GM12878 (cell line): ENCODE results near the gene SYNDIG1. TPM values are rescaled to one million over a fixed set of nuclear protein-coding genes. Genes with fewer than 3 reads are reported as not detected.

ENCODE experiments used
- ATAC-seq: fragments of 200-7000 bp; cut with Tn5 transposase; 3 replicates; pipeline ENCODE4 v1.9.1; 2020; ENCODE audit warnings: mild to moderate bottlenecking, moderate library complexity
- BruUV-seq: library from RNA; stranded (reverse); fragments of 400-500 nt; replicated peaks from 2 replicates; lab custom pipeline; 2021; lab: Mats Ljungman, UMichigan
- CTCF ChIA-PET: fragments of 300-600 bp; sonication (Branson Sonifier 250); formaldehyde crosslinking; extraction: SDS; loops from one replicate; lab custom pipeline; 2021; ENCODE audit warnings: inconsistent platforms; lab: Yijun Ruan, JAX
- POLR2A ChIA-PET: fragments of 350-600 bp; formaldehyde crosslinking; extraction: SDS; loops from one replicate; lab custom pipeline; 2021; ENCODE audit warnings: inconsistent platforms; lab: Charles Lee
- RAD21 ChIA-PET: fragments of 300-600 bp; sonication (Branson Sonifier 250); formaldehyde crosslinking; loops from one replicate; lab custom pipeline; 2023; ENCODE audit warnings: antibody characterized with exemption; ENCODE audit not compliant: unreplicated experiment; lab: Charles Lee
- SMC1A ChIA-PET: fragments of 300-600 bp; sonication (Branson Sonifier 250); formaldehyde crosslinking; loops from one replicate; lab custom pipeline; 2023; ENCODE audit not compliant: unreplicated experiment, uncharacterized antibody; lab: Charles Lee
- DNase-seq: peaks from one replicate; pipeline ENCODE4 v3.0.0-alpha.2; 2011; ENCODE audit warnings: low read depth, low spot score
- FAIRE-seq: peaks from 3 replicates; lab custom pipeline; 2011; peaks lifted over from hg19 to GRCh38; lab: Jason Lieb, UNC
- H2AFZ ChIP-seq: 2 replicates; pipeline ENCODE4 v1.6.0; 2011; ENCODE audit warnings: low read depth, low read length, control low read depth; ENCODE audit not compliant: control insufficient read depth
- H3K27ac ChIP-seq: 2 replicates; pipeline ENCODE4 v1.5.1; 2011; ENCODE audit warnings: control low read depth; ENCODE audit not compliant: control insufficient read depth, insufficient read depth
- H3K27me3 ChIP-seq, 2 experiments: replicated peaks in 1 of 2; 2 replicates each; pipeline versions ENCODE4 v1.6.0 to v1.6.1; 2011; ENCODE audit warnings: low read length in 1 of 2; ENCODE audit not compliant: control insufficient read depth in 2 of 2, insufficient read depth in 2 of 2
- H3K36me3 ChIP-seq, 2 experiments: 2 replicates each; pipeline ENCODE4 v1.5.1; 2011; ENCODE audit warnings: low read length in 1 of 2; ENCODE audit not compliant: control insufficient read depth in 2 of 2, insufficient read depth in 2 of 2
- H3K4me1 ChIP-seq: 2 replicates; pipeline ENCODE4 v1.6.1; 2011; ENCODE audit warnings: mild to moderate bottlenecking, low read length, moderate library complexity, mixed read lengths; ENCODE audit not compliant: control insufficient read depth, insufficient read depth
- H3K4me2 ChIP-seq: 2 replicates; pipeline ENCODE4 v1.6.0; 2011; ENCODE audit warnings: control low read depth; ENCODE audit not compliant: control insufficient read depth, insufficient read depth
- H3K4me3 ChIP-seq: fragments of 200-600 bp; sonication (generic); 2 replicates; pipeline ENCODE4 v1.5.1; 2016
- H3K79me2 ChIP-seq: 2 replicates; pipeline ENCODE4 v1.6.0; 2011; ENCODE audit warnings: low read length; ENCODE audit not compliant: control insufficient read depth, insufficient read depth
- H3K9ac ChIP-seq: 2 replicates; pipeline ENCODE4 v1.8.0; 2011; ENCODE audit warnings: low read length, control low read depth, mixed read lengths; ENCODE audit not compliant: control insufficient read depth, insufficient read depth
- H3K9me3 ChIP-seq: replicated peaks from 3 replicates; pipeline ENCODE4 v1.5.1; 2011; ENCODE audit warnings: mild to moderate bottlenecking, low read length; ENCODE audit not compliant: control insufficient read depth, insufficient read depth
- H4K20me1 ChIP-seq: 2 replicates; pipeline ENCODE4 v1.6.0; 2011; ENCODE audit not compliant: control insufficient read depth, insufficient read depth
- CHD4 ChIP-seq: fragments of 200-600 bp; sonication (generic); IDR thresholded peaks from 2 replicates; pipeline ENCODE4 v1.6.1; 2016; ENCODE audit warnings: mild to moderate bottlenecking
- NRF1 ChIP-seq: conservative IDR thresholded peaks from 2 replicates; pipeline ENCODE4 v1.6.1; 2011; ENCODE audit warnings: mild to moderate bottlenecking, low read depth, low read length, improper control_type of control experiment
- WGBS: methylation state at CpG from one replicate; pipeline ENCODE4 v1.1.6; 2016; ENCODE audit warnings: low lambda C conversion rate; ENCODE audit not compliant: insufficient replicate concordance, insufficient coverage; ENCODE audit errors: missing lambda C conversion rate; 5-methylcytosine and 5-hydroxymethylcytosine counted together
- in situ Hi-C: fragments of 300-500 bp; cut with MboI; formaldehyde crosslinking; loops from 9 replicates; pipeline ENCODE4 v1.14.3; 2018; ENCODE audit warnings: mixed read lengths
- intact Hi-C: fragments of 100-400 bp; cut with micrococcal nuclease; formaldehyde crosslinking; loops from one replicate; pipeline ENCODE4 v1.14.2; 2022; ENCODE audit not compliant: unreplicated experiment
- polyA plus RNA-seq, 11 experiments: library from polyadenylated mRNA; depleted of rRNA in 4 of 11; unstranded in 6 of 11; stranded (reverse) in 5 of 11; fragments of >200 nt; fragmentation: Nextera tagmentation in 4 of 11; fragmentation: Illumina TruSeq in 1 of 11; extraction: Ambion mirVana in 4 of 11; extraction: Trizol in 1 of 11; gene quantifications; 1 replicate in 1 of 11; 2 replicates in 10 of 11; pipeline versions ENCODE4 v1.2.1 to v1.2.3, GENCODE V29; 2011 to 2016; ENCODE audit warnings: inconsistent platforms in 2 of 11, missing spikeins in 2 of 11, low read depth in 1 of 11
- total RNA-seq, 4 experiments: library from RNA; depleted of rRNA in 3 of 4; stranded (reverse); fragments of >200 nt in 3 of 4; fragmentation: Illumina TruSeq in 1 of 4; extraction: Trizol in 1 of 4; gene quantifications; 2 replicates each; pipeline versions ENCODE4 v1.2.1 to v1.2.3, GENCODE V29; 2013 to 2021
- TF ChIP-seq, protein P1 (sequence below): IDR thresholded peaks from 2 replicates; pipeline ENCODE4 v1.6.1; 2011; ENCODE audit warnings: mild to moderate bottlenecking, low read depth, low read length, moderate library complexity; ENCODE audit not compliant: insufficient replicate concordance
- TF ChIP-seq, protein P2 (sequence below): fragments of 450-650 bp; IDR thresholded peaks from 2 replicates; pipeline ENCODE4 v1.6.1; 2016; ENCODE audit warnings: mild to moderate bottlenecking

Gene SYNDIG1
- total and polyA plus RNA-seq, 10 of the 15 experiments (the other 5 are each of a cell fraction or from before 2014, with no cell fraction given): not detected

DNA sequence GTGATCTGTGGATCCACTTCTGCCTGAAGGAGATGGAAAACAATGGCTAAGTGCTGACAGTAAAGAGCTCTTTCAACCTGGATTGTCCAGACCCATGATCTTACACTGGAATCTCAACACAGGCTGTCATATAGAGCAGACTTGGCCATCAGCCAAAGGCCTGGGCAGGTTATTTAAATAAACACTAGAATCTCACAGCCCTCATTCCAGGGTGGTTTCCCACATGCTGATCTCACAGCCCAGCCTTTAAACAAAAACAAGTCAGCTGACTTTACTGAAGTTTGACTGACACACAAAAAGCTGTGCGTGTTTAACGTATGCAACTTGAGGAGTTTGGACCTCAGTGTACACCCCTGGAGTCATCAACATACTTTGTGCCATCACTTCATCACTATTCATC is 28.4 kb downstream of the SYNDIG1 start:
- Histone ChIP-seq H3K36me3 (no peaks in the 10 kb centered on the region), H3K27ac (no peak overlapping the region), H3K27me3 (no peaks in the 10 kb centered on the region), H3K9ac (no peak overlapping the region), H3K4me1 (no peaks in the 10 kb centered on the region; the same call in 1 of the 2 replicates), H4K20me1 (no peaks in the 10 kb centered on the region), H3K4me2 (no peak overlapping the region), H3K79me2 (no peaks in the 10 kb centered on the region), H3K9me3 (no peaks in the 10 kb centered on the region), H3K4me3 (no peak overlapping the region), H2AFZ (no peak overlapping the region)
- in situ Hi-C loops: no loop called here
- no peak for TF ChIP-seq CHD4
- TF ChIP-seq, protein P1, sequence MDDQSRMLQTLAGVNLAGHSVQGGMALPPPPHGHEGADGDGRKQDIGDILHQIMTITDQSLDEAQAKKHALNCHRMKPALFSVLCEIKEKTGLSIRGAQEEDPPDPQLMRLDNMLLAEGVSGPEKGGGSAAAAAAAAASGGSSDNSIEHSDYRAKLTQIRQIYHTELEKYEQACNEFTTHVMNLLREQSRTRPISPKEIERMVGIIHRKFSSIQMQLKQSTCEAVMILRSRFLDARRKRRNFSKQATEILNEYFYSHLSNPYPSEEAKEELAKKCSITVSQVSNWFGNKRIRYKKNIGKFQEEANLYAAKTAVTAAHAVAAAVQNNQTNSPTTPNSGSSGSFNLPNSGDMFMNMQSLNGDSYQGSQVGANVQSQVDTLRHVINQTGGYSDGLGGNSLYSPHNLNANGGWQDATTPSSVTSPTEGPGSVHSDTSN: peak; percentile 9
- TF ChIP-seq, protein P2, sequence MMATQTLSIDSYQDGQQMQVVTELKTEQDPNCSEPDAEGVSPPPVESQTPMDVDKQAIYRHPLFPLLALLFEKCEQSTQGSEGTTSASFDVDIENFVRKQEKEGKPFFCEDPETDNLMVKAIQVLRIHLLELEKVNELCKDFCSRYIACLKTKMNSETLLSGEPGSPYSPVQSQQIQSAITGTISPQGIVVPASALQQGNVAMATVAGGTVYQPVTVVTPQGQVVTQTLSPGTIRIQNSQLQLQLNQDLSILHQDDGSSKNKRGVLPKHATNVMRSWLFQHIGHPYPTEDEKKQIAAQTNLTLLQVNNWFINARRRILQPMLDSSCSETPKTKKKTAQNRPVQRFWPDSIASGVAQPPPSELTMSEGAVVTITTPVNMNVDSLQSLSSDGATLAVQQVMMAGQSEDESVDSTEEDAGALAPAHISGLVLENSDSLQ: peak; percentile 66
- intact Hi-C loops: no loop called here
- CTCF ChIA-PET: no interaction called here
- FAIRE-seq (no peak), ATAC-seq (no peak), DNase-seq (no peak)
- RAD21 ChIA-PET: no interaction called here
- BruUV-seq: no TSS peak
- SMC1A ChIA-PET: no interaction called here
- 9% methylated on average over 2 of the region's 2 CpGs for WGBS
- POLR2A ChIA-PET: no interaction called here

DNA sequence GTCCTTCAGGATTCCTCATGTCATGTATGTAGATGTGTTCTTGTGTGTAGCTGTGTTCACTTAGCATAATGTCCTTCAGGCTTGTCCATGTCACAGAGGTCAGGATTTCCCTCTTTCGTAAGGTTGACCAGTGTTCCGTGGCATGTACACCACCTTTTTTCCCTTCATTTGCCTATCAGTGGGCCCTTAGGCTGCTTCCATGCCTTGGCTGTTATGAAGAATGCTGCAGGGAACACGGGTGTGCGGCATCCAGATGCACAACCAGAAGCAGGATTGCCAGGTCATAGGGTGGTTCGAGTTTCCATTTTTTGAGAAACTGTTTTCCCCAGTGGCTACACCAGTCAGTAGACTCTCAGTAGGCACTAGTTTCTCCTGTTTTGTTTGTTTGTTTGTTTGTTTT is 29.2 kb downstream of the SYNDIG1 start:
- intact Hi-C loops: no loop called here
- Histone ChIP-seq H3K36me3 (no peaks in the 10 kb centered on the region), H2AFZ (no peak overlapping the region), H4K20me1 (no peaks in the 10 kb centered on the region), H3K79me2 (no peaks in the 10 kb centered on the region)
- no peak for FAIRE-seq
- ChIA-PET POLR2A (no interaction called here), SMC1A (no interaction called here)
- no peak for TF ChIP-seq NRF1
- TF ChIP-seq, all 136 proteins: peak for 0
- in situ Hi-C loops: no loop called here
- Histone ChIP-seq H3K4me1 (no peaks in the 10 kb centered on the region; the same call in 1 of the 2 replicates), H3K27me3 (no peaks in the 10 kb centered on the region), H3K27ac (no peak overlapping the region), H3K9ac (no peak overlapping the region), H3K9me3 (no peaks in the 10 kb centered on the region), H3K4me3 (no peak overlapping the region), H3K4me2 (no peak overlapping the region)
- DNase-seq (no peak), ATAC-seq (no peak)
- ChIA-PET RAD21 (no interaction called here), CTCF (no interaction called here)
- 43% methylated on average over 5 of the region's 5 CpGs for WGBS
- BruUV-seq: no TSS peak
